IPS-11a (cell line): ENCODE data around the gene OR7G1.
"Not testable (repeated sequence)": the region's sequence is repeated elsewhere in the genome, so short reads cannot be mapped to it uniquely, and the experiment has no call there.

Source experiments
- H3K4me3 ChIP-seq: one replicate; pipeline ENCODE4 v1.5.1; 2013; ENCODE audit warnings: low read depth, low read length, control low read depth

OR7G1 gene

GRCh38 chr19:9078651-9079050, 36.9 kb downstream of the OR7G1 start:
- no peak overlapping the region for H3K4me3 ChIP-seq

GRCh38 chr19:9076901-9077300, 38.7 kb downstream of the OR7G1 start:
- H3K4me3 ChIP-seq = no peak overlapping the region

- H3K4me3 ChIP-seq = no peak overlapping the region
Observed at GRCh38 chr19:9075064-9075949, 40.3 kb downstream of the OR7G1 start.

- H3K4me3 ChIP-seq = no peak overlapping the region
Observed at GRCh38 chr19:9073806-9074205, 41.8 kb downstream of the OR7G1 start.

GRCh38 chr19:9071720-9072119, 43.8 kb downstream of the OR7G1 start:
- not testable (repeated sequence) for H3K4me3 ChIP-seq

- no peak overlapping the region for H3K4me3 ChIP-seq
Observed at GRCh38 chr19:9070066-9070465, 45.5 kb downstream of the OR7G1 start.

- H3K4me3 ChIP-seq = no peak overlapping the region
Observed at GRCh38 chr19:9065457-9066014, 50.0 kb downstream of the OR7G1 start.
